GM13977 (cell line): Measurements from ENCODE around the gene ATP8A2.

Source experiments
- DNase-seq: peaks from one replicate; pipeline ENCODE4 v3.0.0; 2012; ENCODE audit warnings: low spot score
- CTCF ChIP-seq: IDR thresholded peaks from 2 replicates; pipeline ENCODE4 v1.5.1; 2012; ENCODE audit warnings: mild to moderate bottlenecking, control low read depth; ENCODE audit not compliant: insufficient read depth; ENCODE audit errors: extremely low read depth, missing control alignments
- in situ Hi-C: fragments of 300-500 bp; cut with MboI; formaldehyde crosslinking; loops from one replicate; pipeline ENCODE4 v1.12.0; 2022; ENCODE audit warnings: low sequenced_read_pairs, low pct_unique_long_range_greater_than_20kb, mixed read lengths, inconsistent platforms; ENCODE audit not compliant: unreplicated experiment

The ATP8A2 gene

GRCh38 chr13:25371158-25371874, 458 bp upstream of the ATP8A2 start:
- no peak for DNase-seq
- TF ChIP-seq CTCF, result no peak
- in situ Hi-C loops, result no loop called here

GRCh38 chr13:25372284-25373081, 709 bp downstream of the ATP8A2 start:
- in situ Hi-C loops, result no loop called here
- no peak for TF ChIP-seq CTCF
- DNase-seq, result no peak

DNA sequence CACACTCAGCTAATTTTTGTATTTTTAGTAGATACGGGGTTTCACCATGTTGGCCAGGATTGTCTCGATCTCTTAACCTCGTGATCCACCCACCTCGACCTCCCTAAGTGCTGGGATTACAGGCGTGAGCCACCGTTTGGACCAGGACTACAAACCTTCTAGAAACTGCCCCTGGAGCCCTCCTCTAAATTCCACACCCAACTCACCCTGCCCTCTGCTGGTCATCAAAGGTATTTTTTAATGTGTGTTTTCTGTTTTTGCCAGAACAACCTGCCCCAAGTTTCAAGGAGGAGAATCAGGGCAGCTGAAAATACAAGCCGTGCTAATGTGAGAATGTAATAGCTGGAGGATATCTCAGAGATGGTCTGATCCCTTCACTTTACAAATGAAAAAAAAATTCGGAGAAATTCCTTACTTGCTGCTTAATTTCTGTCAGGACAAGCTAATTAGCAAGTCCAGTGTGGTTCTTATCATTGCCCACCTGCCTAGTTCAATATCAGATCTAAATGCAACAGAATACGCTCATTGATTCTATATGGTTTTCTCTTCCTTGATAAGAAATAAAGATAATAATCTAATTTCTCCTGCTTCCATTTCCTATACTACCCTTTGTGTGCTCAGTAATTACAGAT, 4.1 kb downstream of the ATP8A2 start:
- peak; percentile 70 for TF ChIP-seq CTCF
- in situ Hi-C loops, result no loop called here

GRCh38 chr13:25377244-25377962, 5.6 kb downstream of the ATP8A2 start:
- in situ Hi-C loops, result no loop called here
- DNase-seq, result no peak
- no peak for TF ChIP-seq CTCF

More for the DNA sequence above, 4.1 kb downstream of the ATP8A2 start:
- peak; percentile 71 for DNase-seq

GRCh38 chr13:25378528-25378927, 6.8 kb downstream of the ATP8A2 start:
- no peak for TF ChIP-seq CTCF
- no peak for DNase-seq
- in situ Hi-C loops, result no loop called here

GRCh38 chr13:25379011-25379410, 7.2 kb downstream of the ATP8A2 start:
- no peak for TF ChIP-seq CTCF
- DNase-seq, result no peak
- in situ Hi-C loops, result no loop called here
